Measurements from ENCODE around the gene NHLRC3. TPM values are rescaled to one million over a fixed set of nuclear protein-coding genes. Genes with fewer than 3 reads are reported as not detected.

Gene NHLRC3
- total RNA-seq, 2 experiments from 2014 or later: 28.6 to 35.4 TPM

- Histone ChIP-seq H3K4me2 (ENCODE audit: low read length) (peak overlapping the region; percentile 87), H3K9me3 (ENCODE audit: low read length) (no peaks in the 10 kb centered on the region)
- POLR2A ChIA-PET: interaction anchor here (0.7 kb wide), 1 partner anchor 106 kb away, joined by 3 read pairs; no protein-coding TSS in a partner anchor
Measured at GRCh38 chr13:39034085-39034484, 4.2 kb upstream of the NHLRC3 start.

GRCh38 chr13:39035204-39035603 is 3.1 kb upstream of the NHLRC3 start:
- peaks cover 23% of the 10 kb centered on the region; the same call in 1 of the 2 replicates for H4K20me1 ChIP-seq (ENCODE audit: insufficient read depth, low read length)
- H3K9me3 ChIP-seq (ENCODE audit: low read length): no peaks in the 10 kb centered on the region
- CTCF ChIA-PET (ENCODE audit: unreplicated experiment): no interaction called here

More at GRCh38 chr13:39034085-39034484, 4.2 kb upstream of the NHLRC3 start:
- Histone ChIP-seq H2AFZ (ENCODE audit: low read length) (no peak overlapping the region), H3K36me3 (ENCODE audit: insufficient read depth, low read length) (peaks cover 40% of the 10 kb centered on the region), H3K9me2 (ENCODE audit: insufficient read depth, low read length) (no peaks in the 10 kb centered on the region), H3K4me3 (ENCODE audit: low read depth, low read length, poor library complexity, severe bottlenecking) (peak overlapping the region; percentile 93), H3K79me2 (ENCODE audit: insufficient read depth, low read depth, low read length) (peaks cover 93% of the 10 kb centered on the region), H4K20me1 (ENCODE audit: insufficient read depth, low read length) (peaks cover 23% of the 10 kb centered on the region; the same call in 1 of the 2 replicates), H3K27ac (ENCODE audit: low read depth, low read length, poor library complexity, severe bottlenecking) (no peak overlapping the region), H3K4me1 (ENCODE audit: insufficient read depth, low read length, poor library complexity, severe bottlenecking) (peaks cover 18% of the 10 kb centered on the region)
- no TSS peak for BruUV-seq (replicated peaks)
- intact Hi-C loops (cut with micrococcal nuclease; ENCODE audit: unreplicated experiment): loop anchor here (10.0 kb wide), 2 partner anchors 689 to 1671 kb away; partner anchors contain the start of gene UFM1
- DNase-seq (ENCODE audit: low spot score): no peak
- CTCF ChIA-PET (ENCODE audit: unreplicated experiment): no interaction called here
- TF ChIP-seq EZH2phosphoT487 (IDR thresholded peaks at IDR 0.05; ENCODE audit: borderline replicate concordance, low read depth, low read length) (no peak), CTCF (conservative IDR thresholded peaks at IDR 0.05; ENCODE audit: low read length) (no peak)

More at GRCh38 chr13:39035204-39035603, 3.1 kb upstream of the NHLRC3 start:
- Histone ChIP-seq H3K9me2 (ENCODE audit: insufficient read depth, low read length) (no peaks in the 10 kb centered on the region), H3K4me3 (ENCODE audit: low read depth, low read length, poor library complexity, severe bottlenecking) (peak overlapping the region; percentile 93), H3K36me3 (ENCODE audit: insufficient read depth, low read length) (peaks cover 30% of the 10 kb centered on the region), H3K4me1 (ENCODE audit: insufficient read depth, low read length, poor library complexity, severe bottlenecking) (peaks cover 26% of the 10 kb centered on the region), H3K4me2 (ENCODE audit: low read length) (peak overlapping the region; percentile 87), H2AFZ (ENCODE audit: low read length) (no peak overlapping the region), H3K27ac (ENCODE audit: low read depth, low read length, poor library complexity, severe bottlenecking) (peak overlapping the region; percentile 80), H3K79me2 (ENCODE audit: insufficient read depth, low read depth, low read length) (peaks cover 93% of the 10 kb centered on the region)
- POLR2A ChIA-PET: interaction anchor here (0.5 to 2.4 kb wide), 6 partner anchors 9 to 1747 kb away, joined by 3 to 9 read pairs (median 6); no protein-coding TSS in a partner anchor
- BruUV-seq (replicated peaks): no TSS peak
- TF ChIP-seq CTCF (conservative IDR thresholded peaks at IDR 0.05; ENCODE audit: low read length) (no peak), EZH2phosphoT487 (IDR thresholded peaks at IDR 0.05; ENCODE audit: borderline replicate concordance, low read depth, low read length) (no peak)
- intact Hi-C loops (cut with micrococcal nuclease; ENCODE audit: unreplicated experiment): loop anchor here (5.0 to 10.0 kb wide), 3 partner anchors 690 to 1978 kb away; partner anchors contain the start of genes SUPT20H and UFM1
- DNase-seq (ENCODE audit: low spot score): peak; percentile 11

All from OCI-LY7 (cell line).